ENCODE data around the gene FAM221B. TPM values are rescaled to one million over a fixed set of nuclear protein-coding genes. Genes with fewer than 3 reads are reported as not detected.

FAM221B gene
- total RNA-seq, 1 donor from 2014 or later = not detected

- H3K4me3 ChIP-seq (ENCODE audit: low read depth, low read length) = no peak overlapping the region
- DNase-seq (ENCODE audit: low read depth) = peak; percentile 27
- TF ChIP-seq, protein P1, sequence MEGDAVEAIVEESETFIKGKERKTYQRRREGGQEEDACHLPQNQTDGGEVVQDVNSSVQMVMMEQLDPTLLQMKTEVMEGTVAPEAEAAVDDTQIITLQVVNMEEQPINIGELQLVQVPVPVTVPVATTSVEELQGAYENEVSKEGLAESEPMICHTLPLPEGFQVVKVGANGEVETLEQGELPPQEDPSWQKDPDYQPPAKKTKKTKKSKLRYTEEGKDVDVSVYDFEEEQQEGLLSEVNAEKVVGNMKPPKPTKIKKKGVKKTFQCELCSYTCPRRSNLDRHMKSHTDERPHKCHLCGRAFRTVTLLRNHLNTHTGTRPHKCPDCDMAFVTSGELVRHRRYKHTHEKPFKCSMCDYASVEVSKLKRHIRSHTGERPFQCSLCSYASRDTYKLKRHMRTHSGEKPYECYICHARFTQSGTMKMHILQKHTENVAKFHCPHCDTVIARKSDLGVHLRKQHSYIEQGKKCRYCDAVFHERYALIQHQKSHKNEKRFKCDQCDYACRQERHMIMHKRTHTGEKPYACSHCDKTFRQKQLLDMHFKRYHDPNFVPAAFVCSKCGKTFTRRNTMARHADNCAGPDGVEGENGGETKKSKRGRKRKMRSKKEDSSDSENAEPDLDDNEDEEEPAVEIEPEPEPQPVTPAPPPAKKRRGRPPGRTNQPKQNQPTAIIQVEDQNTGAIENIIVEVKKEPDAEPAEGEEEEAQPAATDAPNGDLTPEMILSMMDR (conservative IDR thresholded peaks at IDR 0.05; ENCODE audit: low read depth, low read length) = peak; percentile 82
These were observed 2.3 kb downstream of the FAM221B start for GRCh38 chr9:35826071-35826701.

GRCh38 chr9:35822926-35823325 is 5.6 kb downstream of the FAM221B start:
- DNase-seq (ENCODE audit: low read depth) = no peak
- TF ChIP-seq, protein P1 (conservative IDR thresholded peaks at IDR 0.05; ENCODE audit: low read depth, low read length) = no peak
- no peak overlapping the region for H3K4me3 ChIP-seq (ENCODE audit: low read depth, low read length)

- H3K4me3 ChIP-seq (ENCODE audit: low read depth, low read length) = no peak overlapping the region
- TF ChIP-seq, protein P1 (conservative IDR thresholded peaks at IDR 0.05; ENCODE audit: low read depth, low read length) = no peak
- DNase-seq (ENCODE audit: low read depth) = no peak
These were observed 8.5 kb downstream of the FAM221B start for GRCh38 chr9:35820076-35820475.

DNA sequence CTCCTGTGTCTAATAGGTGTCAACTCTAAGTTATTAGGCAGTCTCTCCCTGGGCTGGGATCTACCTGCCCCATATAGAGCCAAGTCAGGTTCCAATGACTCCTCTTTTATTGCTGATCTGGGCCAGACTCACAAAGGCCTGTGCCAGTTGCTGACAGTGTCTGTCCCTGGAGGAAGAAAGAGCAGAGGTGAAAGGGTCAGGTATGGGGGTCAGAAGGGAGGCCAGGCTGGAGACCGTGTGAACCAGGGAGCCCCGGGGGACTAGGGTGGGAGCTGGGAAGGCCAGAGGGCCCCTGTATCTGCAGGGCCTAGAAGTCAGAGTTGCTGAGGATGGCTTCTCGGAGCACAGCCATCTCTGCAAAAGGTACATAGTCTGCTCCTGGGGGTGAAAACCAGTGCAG is 10.2 kb downstream of the FAM221B start:
- H3K4me3 ChIP-seq (ENCODE audit: low read depth, low read length) = no peak overlapping the region
- DNase-seq (ENCODE audit: low read depth) = no peak
- TF ChIP-seq, protein P1 (conservative IDR thresholded peaks at IDR 0.05; ENCODE audit: low read depth, low read length) = no peak

DNA sequence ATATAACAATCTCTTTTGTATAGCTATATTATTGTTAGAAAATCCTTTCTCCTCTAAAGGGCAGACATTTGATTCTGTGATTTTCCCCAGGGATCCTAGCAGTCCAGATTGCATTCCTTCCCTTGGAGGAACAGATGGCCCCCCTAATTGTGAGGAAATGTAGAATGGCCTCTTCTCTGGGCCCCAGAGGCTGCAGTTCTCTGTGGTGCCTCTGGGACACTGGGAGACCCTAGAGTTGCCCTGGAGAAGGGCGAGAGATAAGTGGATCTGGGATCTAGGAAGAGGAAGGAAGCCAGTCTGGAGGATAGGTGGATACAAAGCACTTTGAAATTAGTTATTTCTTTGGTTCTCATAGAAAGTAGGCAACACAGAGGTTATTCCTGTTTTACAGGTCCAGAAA is 11.8 kb downstream of the FAM221B start:
- TF ChIP-seq, protein P1 (conservative IDR thresholded peaks at IDR 0.05; ENCODE audit: low read depth, low read length) = peak; percentile 2
- no peak for DNase-seq (ENCODE audit: low read depth)
- no peak overlapping the region for H3K4me3 ChIP-seq (ENCODE audit: low read depth, low read length)

- peak within 1 kb of the TSS; percentile 95 for H3K4me3 ChIP-seq (ENCODE audit: low read depth, low read length)
- DNase-seq (ENCODE audit: low read depth) = peak; percentile 96
- TF ChIP-seq, protein P1 (conservative IDR thresholded peaks at IDR 0.05; ENCODE audit: low read depth, low read length) = no peak
These were observed 13.5 kb downstream of the FAM221B start, which contains the start of gene HINT2 for GRCh38 chr9:35814841-35815543. TSS of gene HINT2 (minus strand) at chr9:35815042. CDS start at chr9:35814979, 63 bp downstream.
